Sigmoid colon (tissue), 7 donors: ENCODE results near the gene TARBP2. TPM values are rescaled to one million over a fixed set of nuclear protein-coding genes. Genes with fewer than 3 reads are reported as not detected.

Source experiments
- DNase-seq: peaks from one replicate; pipeline ENCODE4 v3.0.0-alpha.2; 2019
- H3K27ac ChIP-seq, 4 donors: fragments of 200-600 bp; sonication (generic); one replicate each; pipeline ENCODE4 v1.5.1; 2016 to 2019; ENCODE audit warnings: mild to moderate bottlenecking in 1 of 4
- H3K27me3 ChIP-seq, 3 donors: fragments of 200-600 bp; sonication (generic); one replicate each; pipeline ENCODE4 v1.5.1; 2019; ENCODE audit warnings: mild to moderate bottlenecking in 1 of 3
- H3K36me3 ChIP-seq, 4 donors: fragments of 200-600 bp; sonication (generic); one replicate each; pipeline ENCODE4 v1.5.1; 2016 to 2019
- H3K4me1 ChIP-seq, 4 donors: fragments of 200-600 bp; sonication (generic); one replicate each; pipeline ENCODE4 v1.5.1; 2017 to 2019
- H3K4me3 ChIP-seq, 4 donors: fragments of 200-600 bp; sonication (generic); one replicate each; pipeline ENCODE4 v1.5.1; 2017 to 2019; ENCODE audit warnings: mild to moderate bottlenecking in 2 of 4, moderate library complexity in 1 of 4
- H3K9me3 ChIP-seq, 4 donors: fragments of 200-600 bp in 3 of 4; sonication (generic) in 3 of 4; one replicate each; pipeline versions ENCODE4 v1.5.1 to v1.6.1; 2013 to 2019
- CTCF ChIP-seq, 4 experiments: fragments of 450-650 bp in 3 of 4; fragments of 200-600 bp in 1 of 4; IDR thresholded peaks; one replicate each; pipeline ENCODE4 v1.5.1; 2016 to 2019; ENCODE audit warnings: antibody characterized with exemption in 4 of 4, mild to moderate bottlenecking in 3 of 4, moderate library complexity in 2 of 4
- EP300 ChIP-seq, 4 donors: sonication (generic); formaldehyde crosslinking; IDR thresholded peaks; one replicate each; pipeline ENCODE4 v1.6.1; 2017; ENCODE audit warnings: antibody characterized with exemption in 4 of 4
- POLR2A ChIP-seq, 2 donors: fragments of 450-650 bp; IDR thresholded peaks; one replicate each; pipeline ENCODE4 v1.6.1; 2016; ENCODE audit warnings: antibody characterized with exemption in 2 of 2, mild to moderate bottlenecking in 2 of 2, moderate library complexity in 2 of 2
- POLR2AphosphoS5 ChIP-seq, 4 donors: sonication (generic); formaldehyde crosslinking; IDR thresholded peaks; one replicate each; pipeline ENCODE4 v1.6.1; 2017; ENCODE audit warnings: antibody characterized with exemption in 4 of 4
- WGBS, 2 donors: extraction: QIAGEN DNeasy Blood & Tissue Kit; methylation state at CpG; one replicate each; pipeline ENCODE4 v1.1.7; 2013; 5-methylcytosine and 5-hydroxymethylcytosine counted together
- intact Hi-C: fragments of 100-400 bp; cut with DNase I; formaldehyde crosslinking; loops from one replicate; pipeline ENCODE4 v1.15.1; 2023
- polyA plus RNA-seq, 3 donors: library from polyadenylated mRNA; stranded (reverse); fragments of 200-250 nt; gene quantifications; one replicate each; pipeline ENCODE4 v1.2.3, GENCODE V29; 2013
- total RNA-seq, 4 donors: library from RNA; depleted of rRNA; stranded (reverse); fragments of >200 nt; gene quantifications; one replicate each; pipeline ENCODE4 v1.1.0, GENCODE V29; 2016
- donor health status: healthy with polysubstance abuse.
- donor health status: Bipolar disorder and iron deficiency.
- donor health status: healthy.

Gene TARBP2
- total and polyA plus RNA-seq, 7 donors, result 16.1 to 29.9 (median 19.7) TPM

- TF ChIP-seq POLR2A (IDR thresholded peaks at IDR 0.05) (no peak), POLR2AphosphoS5 (IDR thresholded peaks at IDR 0.05) (no peak), EP300 (IDR thresholded peaks at IDR 0.05) (no peak)
- WGBS, 2 donors, result 40 to 46% methylated on average over 6 of the region's 6 CpGs
- Histone ChIP-seq H3K36me3 (peaks cover 37 to 50% (median 46%) of the 10 kb centered on the region in 4 donors), H3K4me3 (peak overlapping the region in 1 of 4 donors; percentile 76), H3K27ac (peak overlapping the region in 3 of 4 donors; percentile 94 to 98 (median 97)), H3K9me3 (no peaks in the 10 kb centered on the region), H3K4me1 (peaks cover 0 to 26% (median 22%) of the 10 kb centered on the region in 4 donors), H3K27me3 (no peaks in the 10 kb centered on the region)
- DNase-seq, result no peak
- intact Hi-C loops, result loop anchor here (5.0 kb wide), 1 partner anchor 38 kb away; no protein-coding TSS in a partner anchor
Observed at GRCh38 chr12:53453953-53454640, 47.0 kb upstream of the TARBP2 start.

- WGBS, 2 donors, result 81 to 82% methylated on average over 3 of the region's 3 CpGs
- Histone ChIP-seq H3K4me1 (peaks cover 0 to 26% (median 22%) of the 10 kb centered on the region in 4 donors), H3K9me3 (no peaks in the 10 kb centered on the region), H3K27me3 (no peaks in the 10 kb centered on the region), H3K36me3 (peaks cover 42 to 56% (median 52%) of the 10 kb centered on the region in 4 donors), H3K27ac (peak overlapping the region in 1 of 4 donors; percentile 94), H3K4me3 (no peak overlapping the region)
- intact Hi-C loops, result loop anchor here (5.0 kb wide), 1 partner anchor 38 kb away; no protein-coding TSS in a partner anchor
- no peak for TF ChIP-seq POLR2A (IDR thresholded peaks at IDR 0.05)
- no peak for TF ChIP-seq POLR2AphosphoS5 (IDR thresholded peaks at IDR 0.05)
- no peak for TF ChIP-seq EP300 (IDR thresholded peaks at IDR 0.05)
- TF ChIP-seq CTCF (IDR thresholded peaks at IDR 0.05), result no peak
- DNase-seq, result no peak
Observed at GRCh38 chr12:53454707-53455106, 46.4 kb upstream of the TARBP2 start.

- TF ChIP-seq CTCF (IDR thresholded peaks at IDR 0.05), result no peak
- no peak for TF ChIP-seq POLR2AphosphoS5 (IDR thresholded peaks at IDR 0.05)
- TF ChIP-seq EP300 (IDR thresholded peaks at IDR 0.05), result no peak
- H3K27ac ChIP-seq, result no peak overlapping the region
Observed at GRCh38 chr12:53456654-53457366, 44.3 kb upstream of the TARBP2 start.

GRCh38 chr12:53459097-53459496 lies 42.0 kb upstream of the TARBP2 start:
- H3K9me3 ChIP-seq, result no peaks in the 10 kb centered on the region
- peaks cover 80 to 100% (median 96%) of the 10 kb centered on the region in 4 donors for H3K36me3 ChIP-seq
- H3K4me1 ChIP-seq, result peaks cover 0 to 16% (median 15%) of the 10 kb centered on the region in 4 donors
- DNase-seq, result no peak
- intact Hi-C loops, result no loop called here
- no peaks in the 10 kb centered on the region for H3K27me3 ChIP-seq
- H3K27ac ChIP-seq, result no peak overlapping the region
- 84 to 87% methylated on average over 4 of the region's 4 CpGs for WGBS, 2 donors
- no peak for TF ChIP-seq POLR2AphosphoS5 (IDR thresholded peaks at IDR 0.05)
- no peak overlapping the region for H3K4me3 ChIP-seq

More at GRCh38 chr12:53456654-53457366, 44.3 kb upstream of the TARBP2 start:
- no peaks in the 10 kb centered on the region for H3K27me3 ChIP-seq
- H3K4me1 ChIP-seq, result peaks cover 0 to 29% (median 25%) of the 10 kb centered on the region in 4 donors
- H3K4me3 ChIP-seq, result no peak overlapping the region
- intact Hi-C loops, result no loop called here
- WGBS, 2 donors, result 72 to 83% methylated on average over 6 of the region's 6 CpGs
- DNase-seq, result no peak
- no peaks in the 10 kb centered on the region for H3K9me3 ChIP-seq
- H3K36me3 ChIP-seq, result peaks cover 61 to 78% (median 73%) of the 10 kb centered on the region in 4 donors

GRCh38 chr12:53461059-53461458 lies 40.0 kb upstream of the TARBP2 start:
- no peak for DNase-seq
- TF ChIP-seq CTCF (IDR thresholded peaks at IDR 0.05) (no peak), POLR2AphosphoS5 (IDR thresholded peaks at IDR 0.05) (no peak), EP300 (IDR thresholded peaks at IDR 0.05) (no peak), POLR2A (IDR thresholded peaks at IDR 0.05) (no peak)
- intact Hi-C loops, result no loop called here
- peaks cover 0 to 12% (median 10%) of the 10 kb centered on the region in 4 donors for H3K4me1 ChIP-seq
- H3K9me3 ChIP-seq, result no peaks in the 10 kb centered on the region
- no peaks in the 10 kb centered on the region for H3K27me3 ChIP-seq
- H3K36me3 ChIP-seq, result peaks cover 84 to 100% (median 100%) of the 10 kb centered on the region in 4 donors
- WGBS, 2 donors, result 90 to 91% methylated on average over 3 of the region's 3 CpGs
- H3K4me3 ChIP-seq, result no peak overlapping the region
- peak overlapping the region in 1 of 4 donors; percentile 51 for H3K27ac ChIP-seq
